VCaP (cell line): ENCODE measurements around the gene TK1.
A peak's percentile ranks its signal among the peaks of the same experiment; 100 is the strongest.

Source experiments
- H3K27ac ChIP-seq: fragments of 450-650 bp; 2 replicates; pipeline ENCODE4 v1.5.1; 2017
- TF ChIP-seq, protein P1 (sequence below): fragments of 450-650 bp; conservative IDR thresholded peaks from 2 replicates; pipeline ENCODE4 v1.5.1; 2017; ENCODE audit warnings: mild to moderate bottlenecking, moderate library complexity

TK1 gene

DNA sequence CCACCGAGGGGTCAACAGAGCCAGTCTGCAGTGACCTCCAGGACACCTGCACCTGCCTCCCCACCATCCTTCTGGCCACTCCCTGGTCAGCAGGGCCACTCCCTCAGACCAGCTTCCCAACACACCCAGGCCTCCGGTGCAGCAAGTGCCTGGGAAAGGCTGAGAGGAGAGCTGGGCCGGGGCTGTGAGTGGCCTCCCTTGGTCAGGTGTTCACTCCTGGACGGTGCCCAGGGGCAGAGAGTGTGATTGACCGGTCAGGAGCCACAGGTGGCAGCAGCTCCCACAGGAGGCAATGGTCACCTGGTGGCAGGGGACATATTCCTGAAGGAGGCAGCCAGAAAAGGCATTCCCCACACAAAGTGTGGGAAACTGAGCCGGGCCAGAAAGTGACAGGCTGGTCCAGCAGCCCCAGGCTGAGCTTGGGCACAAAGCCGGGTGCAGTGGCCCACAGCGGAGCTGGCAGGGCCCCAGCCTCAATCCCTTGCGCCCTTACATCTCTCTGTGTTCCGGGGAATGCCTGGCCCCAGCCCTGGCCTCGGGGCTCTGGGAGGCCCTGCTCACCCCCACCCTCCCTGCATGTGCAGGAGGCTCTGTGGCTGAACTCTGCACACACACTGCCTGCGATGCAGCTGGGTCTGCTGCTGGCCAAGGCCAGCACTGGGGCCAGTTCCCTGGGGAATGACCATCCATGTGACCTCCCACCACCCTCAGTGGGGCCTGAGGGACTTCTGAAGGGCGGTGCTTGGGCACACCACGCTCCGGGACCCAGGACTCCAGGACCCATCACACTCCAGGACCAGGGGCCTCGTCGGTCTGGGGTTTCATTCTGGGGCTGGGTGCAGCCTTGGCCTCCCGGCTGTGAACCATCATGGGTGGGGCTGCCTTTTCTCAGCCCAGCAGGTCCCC, 41.9 kb downstream of the TK1 start:
- TF ChIP-seq, protein P1, sequence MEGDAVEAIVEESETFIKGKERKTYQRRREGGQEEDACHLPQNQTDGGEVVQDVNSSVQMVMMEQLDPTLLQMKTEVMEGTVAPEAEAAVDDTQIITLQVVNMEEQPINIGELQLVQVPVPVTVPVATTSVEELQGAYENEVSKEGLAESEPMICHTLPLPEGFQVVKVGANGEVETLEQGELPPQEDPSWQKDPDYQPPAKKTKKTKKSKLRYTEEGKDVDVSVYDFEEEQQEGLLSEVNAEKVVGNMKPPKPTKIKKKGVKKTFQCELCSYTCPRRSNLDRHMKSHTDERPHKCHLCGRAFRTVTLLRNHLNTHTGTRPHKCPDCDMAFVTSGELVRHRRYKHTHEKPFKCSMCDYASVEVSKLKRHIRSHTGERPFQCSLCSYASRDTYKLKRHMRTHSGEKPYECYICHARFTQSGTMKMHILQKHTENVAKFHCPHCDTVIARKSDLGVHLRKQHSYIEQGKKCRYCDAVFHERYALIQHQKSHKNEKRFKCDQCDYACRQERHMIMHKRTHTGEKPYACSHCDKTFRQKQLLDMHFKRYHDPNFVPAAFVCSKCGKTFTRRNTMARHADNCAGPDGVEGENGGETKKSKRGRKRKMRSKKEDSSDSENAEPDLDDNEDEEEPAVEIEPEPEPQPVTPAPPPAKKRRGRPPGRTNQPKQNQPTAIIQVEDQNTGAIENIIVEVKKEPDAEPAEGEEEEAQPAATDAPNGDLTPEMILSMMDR: no peak
- H3K27ac ChIP-seq: peak overlapping the region; percentile 73

- TF ChIP-seq, protein P1: 0 out of 2 replicates have a peak, but pooled peaks have one; percentile 9
- H3K27ac ChIP-seq: peak overlapping the region; percentile 73
Observed at GRCh38 chr17:78144147-78144719, 42.6 kb downstream of the TK1 start.

DNA sequence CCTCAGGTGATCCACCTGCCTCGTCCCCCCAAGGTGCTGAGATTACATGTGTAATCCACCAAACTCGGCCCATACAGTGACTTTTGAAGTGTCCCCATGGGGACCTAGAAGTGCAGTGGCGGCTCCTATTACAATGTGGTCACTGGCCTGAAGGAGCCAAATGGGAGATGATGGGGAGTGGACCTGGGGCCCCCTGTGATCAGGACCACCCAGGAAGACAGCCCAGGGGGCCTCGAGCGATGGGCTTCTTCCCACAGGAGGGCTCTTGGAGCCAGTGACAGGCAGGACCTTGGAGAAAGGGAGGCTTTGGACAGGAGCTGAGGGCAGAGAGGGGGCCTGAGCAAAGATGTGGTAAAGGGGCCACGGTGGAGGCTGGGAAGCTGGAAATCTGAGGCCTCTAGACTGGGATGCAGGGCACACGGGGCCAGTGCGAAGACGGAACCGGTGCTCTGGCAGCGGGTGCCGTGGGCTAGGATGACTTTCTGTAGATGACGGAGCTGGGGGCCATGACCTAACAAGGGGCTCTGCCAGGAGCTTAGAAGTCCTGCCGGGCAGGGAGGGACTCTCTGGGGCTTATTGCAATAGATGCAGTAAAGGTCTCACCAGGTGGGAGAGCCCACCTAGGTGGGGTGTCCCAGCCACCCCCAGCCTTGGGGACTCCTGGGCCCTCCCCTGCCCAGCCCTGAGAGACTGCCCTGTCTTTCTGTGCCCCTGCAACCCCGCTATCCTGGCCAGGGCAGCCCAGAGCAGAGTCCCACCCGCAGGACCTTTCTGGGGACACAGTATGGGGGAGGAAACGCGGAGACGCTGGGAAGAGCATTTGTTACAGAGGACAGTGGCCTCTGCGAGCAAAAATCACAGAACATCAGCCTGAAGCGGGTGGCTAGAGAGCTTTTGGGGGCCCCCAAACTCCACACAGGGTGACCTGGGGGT, 43.4 kb downstream of the TK1 start:
- TF ChIP-seq, protein P1: no peak
- peak overlapping the region; percentile 73 for H3K27ac ChIP-seq

GRCh38 chr17:78142119-78142861, 44.6 kb downstream of the TK1 start:
- TF ChIP-seq, protein P1: no peak
- 0 out of 2 replicates have a peak overlapping the region, but pooled peaks have one; percentile 10 for H3K27ac ChIP-seq

GRCh38 chr17:78141437-78142118, 45.3 kb downstream of the TK1 start:
- 0 out of 2 replicates have a peak overlapping the region, but pooled peaks have one; percentile 10 for H3K27ac ChIP-seq
- TF ChIP-seq, protein P1: no peak

DNA sequence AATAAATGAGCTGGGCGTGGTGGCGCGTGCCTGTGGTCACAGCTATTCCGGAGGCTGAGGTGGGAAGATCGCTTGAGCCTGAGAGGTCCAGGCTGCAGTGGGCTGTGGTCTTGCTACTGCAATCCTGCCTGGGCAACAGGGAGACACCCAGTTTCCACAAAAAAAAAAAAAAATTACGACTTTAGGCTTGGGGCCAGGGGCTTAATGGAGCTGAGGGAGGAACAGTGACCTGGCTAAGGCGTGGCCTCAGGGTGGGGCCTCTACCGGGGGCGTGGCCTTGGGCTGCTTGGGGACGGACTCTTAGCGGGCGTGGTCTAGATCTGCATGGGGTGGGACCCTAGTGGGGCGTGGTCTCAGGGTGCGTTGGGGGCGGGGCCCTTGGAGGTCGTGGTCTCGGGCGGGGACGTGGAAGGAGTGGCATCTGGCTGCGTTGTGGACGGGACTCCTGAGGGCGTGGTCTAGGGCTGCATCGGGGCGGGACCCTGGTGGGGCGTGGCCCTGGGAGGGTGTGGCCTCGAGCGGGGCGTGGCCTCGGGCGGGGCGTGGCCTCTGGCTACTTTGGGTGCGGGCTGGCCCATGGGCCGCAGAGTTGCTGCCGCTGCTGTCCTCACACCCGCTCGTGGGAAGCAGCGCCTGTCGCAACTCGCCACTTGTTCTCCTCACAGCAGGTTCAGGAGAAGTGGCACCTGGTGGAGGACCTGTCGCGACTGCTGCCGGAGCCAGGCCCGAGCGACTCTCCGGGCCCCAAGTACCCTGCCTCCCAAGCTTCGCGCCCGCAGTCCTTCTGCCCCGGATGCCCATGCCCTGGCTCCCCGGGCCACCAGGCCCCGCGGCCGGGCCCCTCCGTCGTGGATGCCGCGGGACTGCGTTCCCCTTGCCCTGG, 46.4 kb downstream of the TK1 start:
- TF ChIP-seq, protein P1: no peak
- peak overlapping the region; percentile 42; the same call in 1 of the 2 replicates for H3K27ac ChIP-seq

DNA sequence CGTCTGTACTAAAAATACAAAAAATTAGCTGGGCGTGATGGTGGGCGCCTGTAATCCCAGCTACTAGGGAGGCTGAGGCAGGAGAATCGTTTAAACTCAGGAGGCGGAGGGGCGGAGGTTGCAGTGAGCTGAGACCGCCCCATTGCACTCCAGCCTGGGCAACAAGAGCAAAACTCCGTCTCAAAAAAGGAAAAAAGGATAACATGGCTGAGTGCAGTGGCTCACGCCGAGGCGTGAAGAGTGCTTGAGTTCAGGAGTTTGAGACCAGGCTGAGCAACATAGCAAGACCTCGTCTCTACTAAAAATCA, 47.0 kb downstream of the TK1 start:
- peak overlapping the region; percentile 42; the same call in 1 of the 2 replicates for H3K27ac ChIP-seq
